Measurements from ENCODE around the gene EARS2. TPM values are rescaled to one million over a fixed set of nuclear protein-coding genes. Genes with fewer than 3 reads are reported as not detected.
A peak's percentile ranks its signal among the peaks of the same experiment; 100 is the strongest.
"Not testable (repeated sequence)": the region's sequence is repeated elsewhere in the genome, so short reads cannot be mapped to it uniquely, and the experiment has no call there.

EARS2 gene
- total RNA-seq, 1 donor from 2014 or later = 26.6 TPM

DNA sequence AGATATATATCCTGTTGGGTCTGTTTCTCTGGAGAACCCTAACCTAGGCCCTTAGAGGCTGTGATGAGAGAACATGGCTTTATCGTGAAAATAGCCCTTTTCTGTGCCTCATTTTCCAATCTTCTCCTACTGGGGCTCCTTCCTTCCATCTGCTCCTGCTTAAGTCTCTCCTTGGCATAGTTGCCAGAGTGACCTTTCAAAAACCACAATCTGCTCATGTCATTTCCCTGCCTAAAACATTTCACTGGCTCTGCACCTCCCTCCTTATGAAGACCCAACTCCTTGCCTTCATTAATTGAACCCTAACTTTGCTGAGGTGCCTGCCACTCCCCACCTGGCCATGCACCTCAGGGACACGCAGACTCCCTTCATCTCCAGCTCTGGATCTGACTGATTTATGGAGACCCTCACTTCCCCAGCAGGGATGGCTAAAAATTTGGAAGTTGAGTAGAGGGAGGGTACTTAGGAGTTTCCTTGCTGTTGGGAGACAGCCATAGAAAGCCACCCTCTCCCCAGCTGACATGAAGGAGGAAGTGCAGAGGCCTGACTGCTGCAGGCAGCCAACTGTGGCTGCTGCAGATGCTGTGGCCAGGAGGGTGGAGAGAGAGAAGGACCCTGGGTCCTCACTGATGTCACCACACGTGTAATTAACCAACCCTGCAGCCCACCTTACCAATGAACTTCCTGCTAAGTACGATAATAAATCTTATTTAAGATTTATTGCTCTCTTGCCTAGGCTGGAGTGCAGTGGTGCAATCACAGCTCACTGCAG, 40.6 kb downstream of the EARS2 start:
- Mint-ChIP-seq H3K4me1 (ENCODE audit: low read depth) (peaks cover 43% of the 10 kb centered on the region), H3K27me3 (ENCODE audit: low read depth) (no peaks in the 10 kb centered on the region), H3K36me3 (ENCODE audit: low read depth) (peaks cover 28% of the 10 kb centered on the region), H3K27ac (no peak overlapping the region), H3K4me3 (ENCODE audit: low read depth) (peak overlapping the region; percentile 27), H3K9me3 (no peaks in the 10 kb centered on the region)
- no peak for DNase-seq (ENCODE audit: low spot score)
- intact Hi-C loops (cut with micrococcal nuclease) = no loop called here

DNA sequence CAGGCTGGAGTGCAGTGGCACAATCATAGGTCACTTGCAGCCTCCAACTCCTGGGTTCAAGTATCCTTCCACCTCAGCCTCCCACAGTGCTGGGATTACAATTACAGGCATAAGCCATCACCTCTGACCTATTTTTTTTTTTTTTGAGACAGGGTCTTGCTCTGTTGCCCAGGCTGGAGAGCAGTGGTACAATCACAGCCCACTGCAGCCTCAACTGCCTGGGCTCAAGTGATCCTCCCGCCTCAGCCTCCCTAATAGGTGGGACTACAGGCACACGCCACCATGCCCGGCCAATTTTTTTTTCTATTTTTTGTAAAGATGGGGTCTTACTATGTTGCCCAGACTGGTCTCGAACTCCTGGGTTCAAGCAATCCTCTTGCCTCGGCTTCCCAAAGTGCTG, 41.3 kb downstream of the EARS2 start:
- no peak for DNase-seq (ENCODE audit: low spot score)
- H3K4me1 Mint-ChIP-seq (ENCODE audit: low read depth) = peaks cover 46% of the 10 kb centered on the region
- H3K27me3 Mint-ChIP-seq (ENCODE audit: low read depth) = no peaks in the 10 kb centered on the region
- intact Hi-C loops (cut with micrococcal nuclease) = no loop called here
- no peaks in the 10 kb centered on the region for H3K9me3 Mint-ChIP-seq
- H3K27ac Mint-ChIP-seq = no peak overlapping the region
- H3K36me3 Mint-ChIP-seq (ENCODE audit: low read depth) = peaks cover 25% of the 10 kb centered on the region
- H3K4me3 Mint-ChIP-seq (ENCODE audit: low read depth) = no peak overlapping the region

GRCh38 chr16:23514381-23515152, 42.6 kb downstream of the EARS2 start:
- peak overlapping the region; percentile 21 for H3K27ac Mint-ChIP-seq
- intact Hi-C loops (cut with micrococcal nuclease) = loop anchor here (5.0 kb wide), 1 partner anchor 158 kb away; no protein-coding TSS in a partner anchor
- peak; percentile 62 for DNase-seq (ENCODE audit: low spot score)
- no peak overlapping the region for H3K4me3 Mint-ChIP-seq (ENCODE audit: low read depth)
- peaks cover 24% of the 10 kb centered on the region for H3K36me3 Mint-ChIP-seq (ENCODE audit: low read depth)
- H3K27me3 Mint-ChIP-seq (ENCODE audit: low read depth) = no peaks in the 10 kb centered on the region
- H3K9me3 Mint-ChIP-seq = no peaks in the 10 kb centered on the region
- H3K4me1 Mint-ChIP-seq (ENCODE audit: low read depth) = peaks cover 50% of the 10 kb centered on the region

GRCh38 chr16:23512168-23512695, 44.9 kb downstream of the EARS2 start:
- Mint-ChIP-seq H3K4me1 (ENCODE audit: low read depth) (peaks cover 50% of the 10 kb centered on the region), H3K9me3 (no peaks in the 10 kb centered on the region), H3K27me3 (ENCODE audit: low read depth) (no peaks in the 10 kb centered on the region), H3K4me3 (ENCODE audit: low read depth) (no peak overlapping the region), H3K36me3 (ENCODE audit: low read depth) (peaks cover 30% of the 10 kb centered on the region), H3K27ac (no peak overlapping the region)
- no peak for DNase-seq (ENCODE audit: low spot score)
- intact Hi-C loops (cut with micrococcal nuclease) = loop anchor here (5.0 kb wide), 1 partner anchor 160 kb away; no protein-coding TSS in a partner anchor

- peaks cover 54% of the 10 kb centered on the region for H3K4me1 Mint-ChIP-seq (ENCODE audit: low read depth)
- H3K27ac Mint-ChIP-seq = no peak overlapping the region
- no peak overlapping the region for H3K4me3 Mint-ChIP-seq (ENCODE audit: low read depth)
- no peak for DNase-seq (ENCODE audit: low spot score)
- H3K9me3 Mint-ChIP-seq = no peaks in the 10 kb centered on the region
- peaks cover 32% of the 10 kb centered on the region for H3K36me3 Mint-ChIP-seq (ENCODE audit: low read depth)
- intact Hi-C loops (cut with micrococcal nuclease) = loop anchor here (5.0 kb wide), 1 partner anchor 161 kb away; no protein-coding TSS in a partner anchor
- no peaks in the 10 kb centered on the region for H3K27me3 Mint-ChIP-seq (ENCODE audit: low read depth)
These were observed 45.4 kb downstream of the EARS2 start for GRCh38 chr16:23511731-23512130.

GRCh38 chr16:23510915-23511270, 46.3 kb downstream of the EARS2 start:
- Mint-ChIP-seq H3K4me3 (ENCODE audit: low read depth) (peak overlapping the region; percentile 77), H3K36me3 (ENCODE audit: low read depth) (peaks cover 33% of the 10 kb centered on the region), H3K4me1 (ENCODE audit: low read depth) (peaks cover 56% of the 10 kb centered on the region)
- H3K27me3 Mint-ChIP-seq (ENCODE audit: low read depth); DNase-seq (ENCODE audit: low spot score); H3K27ac Mint-ChIP-seq; H3K9me3 Mint-ChIP-seq: not testable (repeated sequence)
- intact Hi-C loops (cut with micrococcal nuclease) = loop anchor here (5.0 kb wide), 1 partner anchor 161 kb away; no protein-coding TSS in a partner anchor

DNA sequence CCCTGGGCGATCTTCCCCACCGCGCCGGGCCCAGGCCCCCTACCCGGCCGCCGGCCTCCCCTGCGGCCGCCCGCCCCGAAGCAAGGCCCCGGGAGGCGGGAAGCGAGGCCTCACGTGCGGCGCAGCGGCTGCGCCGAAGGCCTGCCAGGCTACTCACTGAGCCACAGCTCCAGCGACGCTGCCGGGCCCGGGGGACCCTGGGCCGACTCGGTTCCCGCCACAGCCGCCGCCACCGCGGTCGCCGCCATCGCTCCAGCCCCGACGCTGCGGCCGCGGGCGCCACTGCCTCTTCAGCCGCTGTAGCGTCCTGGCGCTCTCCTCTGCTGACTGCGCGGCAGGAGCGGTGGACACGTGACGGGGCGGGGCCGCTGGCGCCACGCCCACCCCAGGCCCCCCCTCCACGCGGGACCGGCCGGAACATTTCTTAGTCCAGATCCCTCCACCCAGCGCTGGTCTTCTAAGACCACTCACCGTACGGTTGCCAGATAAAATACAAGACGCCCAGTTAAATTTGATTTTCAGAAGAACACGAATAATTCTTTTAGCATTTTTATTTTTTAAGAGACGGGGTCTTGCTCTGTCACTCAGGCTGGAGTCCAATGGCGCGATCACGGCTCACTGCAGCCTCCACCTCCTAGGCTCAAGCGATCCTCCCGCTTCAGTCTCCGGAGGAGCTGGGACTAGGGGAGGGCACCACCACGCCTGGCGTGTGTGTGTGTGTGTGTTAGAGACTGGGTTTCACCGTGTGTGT, 46.8 kb downstream of the EARS2 start, which contains the start of gene GGA2:
Gene GGA2 (minus strand): TSS at position 331 of the 751 bp plus-strand sequence. CDS start 83 bp downstream, at position 248.
- Mint-ChIP-seq H3K27me3 (ENCODE audit: low read depth) (no peaks in the 10 kb centered on the region), H3K9me3 (no peaks in the 10 kb centered on the region), H3K36me3 (ENCODE audit: low read depth) (peaks cover 33% of the 10 kb centered on the region), H3K4me3 (ENCODE audit: low read depth) (peak within 1 kb of the TSS; percentile 91), H3K27ac (peak within 1 kb of the TSS; percentile 90), H3K4me1 (ENCODE audit: low read depth) (peaks cover 54% of the 10 kb centered on the region)
- DNase-seq (ENCODE audit: low spot score) = peak; percentile 73
- intact Hi-C loops (cut with micrococcal nuclease) = loop anchor here (5.0 kb wide), 1 partner anchor 162 kb away; no protein-coding TSS in a partner anchor

DNA sequence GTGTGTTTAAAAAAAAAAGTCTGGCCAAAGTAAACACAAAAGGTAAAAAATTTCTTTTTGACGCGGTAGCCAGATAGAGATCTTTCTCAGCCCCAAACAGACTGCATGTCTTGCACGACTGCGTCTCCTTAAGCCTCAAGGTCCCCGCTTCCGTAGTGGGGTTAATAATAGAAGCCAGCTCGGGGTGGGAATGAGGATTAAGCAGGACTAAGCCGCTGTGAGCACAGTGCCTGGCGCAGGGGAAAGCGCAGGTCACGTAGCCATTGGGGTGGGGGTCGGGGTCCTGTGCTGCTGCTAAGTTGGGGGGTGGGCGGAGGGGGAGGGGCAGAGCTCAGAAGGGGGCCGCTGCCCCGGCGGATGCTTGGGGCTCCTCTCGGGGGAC, 47.4 kb downstream of the EARS2 start:
- peak overlapping the region; percentile 90 for H3K27ac Mint-ChIP-seq
- peaks cover 35% of the 10 kb centered on the region for H3K36me3 Mint-ChIP-seq (ENCODE audit: low read depth)
- H3K27me3 Mint-ChIP-seq (ENCODE audit: low read depth) = no peaks in the 10 kb centered on the region
- no peaks in the 10 kb centered on the region for H3K9me3 Mint-ChIP-seq
- H3K4me3 Mint-ChIP-seq (ENCODE audit: low read depth) = peak overlapping the region; percentile 91
- H3K4me1 Mint-ChIP-seq (ENCODE audit: low read depth) = peaks cover 56% of the 10 kb centered on the region
- intact Hi-C loops (cut with micrococcal nuclease) = loop anchor here (1.0 to 10.0 kb wide), 5 partner anchors 48 to 163 kb away; partner anchors contain the start of genes COG7, DCTN5, EARS2 and NDUFAB1
- DNase-seq (ENCODE audit: low spot score) = peak; percentile 24

- Mint-ChIP-seq H3K4me1 (ENCODE audit: low read depth) (peaks cover 56% of the 10 kb centered on the region), H3K27me3 (ENCODE audit: low read depth) (no peaks in the 10 kb centered on the region), H3K27ac (peak overlapping the region; percentile 90), H3K4me3 (ENCODE audit: low read depth) (peak overlapping the region; percentile 91), H3K36me3 (ENCODE audit: low read depth) (peaks cover 35% of the 10 kb centered on the region), H3K9me3 (no peaks in the 10 kb centered on the region)
- intact Hi-C loops (cut with micrococcal nuclease) = loop anchor here (1.0 to 10.0 kb wide), 4 partner anchors 48 to 135 kb away; partner anchors contain the start of genes COG7, DCTN5, EARS2 and NDUFAB1
- DNase-seq (ENCODE audit: low spot score) = no peak
These were observed 47.8 kb downstream of the EARS2 start for GRCh38 chr16:23509441-23509754.

GRCh38 chr16:23508589-23509440, 48.3 kb downstream of the EARS2 start:
- H3K4me3 Mint-ChIP-seq (ENCODE audit: low read depth) = peak overlapping the region; percentile 91
- peaks cover 57% of the 10 kb centered on the region for H3K4me1 Mint-ChIP-seq (ENCODE audit: low read depth)
- peak overlapping the region; percentile 90 for H3K27ac Mint-ChIP-seq
- H3K27me3 Mint-ChIP-seq (ENCODE audit: low read depth) = no peaks in the 10 kb centered on the region
- no peaks in the 10 kb centered on the region for H3K9me3 Mint-ChIP-seq
- intact Hi-C loops (cut with micrococcal nuclease) = loop anchor here (1.0 to 10.0 kb wide), 4 partner anchors 48 to 136 kb away; partner anchors contain the start of genes COG7, DCTN5, EARS2 and NDUFAB1
- no peak for DNase-seq (ENCODE audit: low spot score)
- peaks cover 34% of the 10 kb centered on the region for H3K36me3 Mint-ChIP-seq (ENCODE audit: low read depth)

DNA sequence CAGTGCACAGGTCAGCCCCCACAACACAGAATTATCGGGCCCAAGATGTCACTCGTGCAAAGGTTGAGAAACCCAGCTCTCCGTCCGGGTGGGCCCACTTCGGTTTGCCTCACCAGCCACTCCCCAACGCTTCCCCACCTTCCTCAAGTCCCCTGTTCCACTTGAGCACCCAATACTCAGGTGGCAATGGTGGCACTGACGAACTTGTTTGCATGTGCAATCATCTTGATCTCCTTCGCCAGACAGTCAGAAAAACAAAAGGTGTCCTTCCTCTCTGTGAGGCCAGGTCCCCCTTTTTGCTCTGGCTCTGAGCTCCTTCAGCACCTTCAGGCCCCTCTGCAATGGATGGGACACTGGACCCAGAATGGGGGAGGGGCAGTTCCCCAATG, 50.5 kb downstream of the EARS2 start:
- Mint-ChIP-seq H3K4me1 (ENCODE audit: low read depth) (peaks cover 60% of the 10 kb centered on the region), H3K36me3 (ENCODE audit: low read depth) (peaks cover 41% of the 10 kb centered on the region), H3K27ac (no peak overlapping the region), H3K4me3 (ENCODE audit: low read depth) (no peak overlapping the region), H3K9me3 (no peaks in the 10 kb centered on the region), H3K27me3 (ENCODE audit: low read depth) (no peaks in the 10 kb centered on the region)
- DNase-seq (ENCODE audit: low spot score) = no peak
- intact Hi-C loops (cut with micrococcal nuclease) = loop anchor here (10.0 kb wide), 3 partner anchors 52 to 138 kb away; partner anchors contain the start of genes COG7, DCTN5, NDUFAB1 and PALB2
